ENCODE measurements around the gene CDK14.

The CDK14 gene

DNA sequence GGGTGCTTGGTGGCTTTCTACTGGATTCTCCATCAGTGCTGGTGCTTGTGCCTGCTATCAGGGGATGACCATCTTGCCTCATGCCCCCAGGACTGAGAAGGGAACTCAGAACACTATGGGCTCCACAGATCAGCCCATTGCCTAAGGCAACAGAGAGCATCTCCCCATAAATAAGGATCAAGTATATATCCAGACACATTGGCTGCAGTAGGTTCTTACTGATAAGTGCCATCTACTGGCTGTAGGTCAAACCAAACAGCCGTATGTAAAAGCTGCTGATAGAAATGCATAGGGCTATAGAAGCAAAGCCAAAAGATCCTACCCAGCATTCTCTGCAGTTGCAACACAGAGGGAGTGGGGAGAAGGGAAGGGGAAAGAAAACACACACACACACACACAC, 153.7 kb downstream of the CDK14 start:
- Histone ChIP-seq H3K9ac (ENCODE audit: low read length) (no peak overlapping the region), H3K4me2 (ENCODE audit: low read length) (no peak overlapping the region), H3K4me3 (ENCODE audit: low read length) (no peak overlapping the region), H3K36me3 (replicated peaks; ENCODE audit: low read depth, low read length) (no peaks in the 10 kb centered on the region), H3K27me3 (ENCODE audit: low read depth, low read length) (no peaks in the 10 kb centered on the region), H3K79me2 (ENCODE audit: low read length) (no peaks in the 10 kb centered on the region), H4K20me1 (ENCODE audit: insufficient read depth, low read length) (no peaks in the 10 kb centered on the region), H3K9me3 (ENCODE audit: insufficient read depth, low read length) (no peaks in the 10 kb centered on the region), H3K4me1 (ENCODE audit: low read length) (no peaks in the 10 kb centered on the region), H2AFZ (ENCODE audit: low read depth, low read length) (no peak overlapping the region), H3K27ac (ENCODE audit: low read length) (no peak overlapping the region)
- no peak for TF ChIP-seq EZH2phosphoT487 (IDR thresholded peaks at IDR 0.05; ENCODE audit: low read depth)
- peak; percentile 68 for TF ChIP-seq CTCF (IDR thresholded peaks at IDR 0.05; ENCODE audit: low read depth, low read length)

GRCh38 chr7:90751595-90751994, 155.5 kb downstream of the CDK14 start:
- no peaks in the 10 kb centered on the region for H4K20me1 ChIP-seq (ENCODE audit: insufficient read depth, low read length)
- H3K4me3 ChIP-seq (ENCODE audit: low read length), result no peak overlapping the region
- H3K9me3 ChIP-seq (ENCODE audit: insufficient read depth, low read length), result no peaks in the 10 kb centered on the region
- no peaks in the 10 kb centered on the region for H3K36me3 ChIP-seq (replicated peaks; ENCODE audit: low read depth, low read length)
- no peak overlapping the region for H2AFZ ChIP-seq (ENCODE audit: low read depth, low read length)
- no peaks in the 10 kb centered on the region for H3K27me3 ChIP-seq (ENCODE audit: low read depth, low read length)
- no peak overlapping the region for H3K9ac ChIP-seq (ENCODE audit: low read length)
- no peak overlapping the region for H3K27ac ChIP-seq (ENCODE audit: low read length)
- no peak overlapping the region for H3K4me2 ChIP-seq (ENCODE audit: low read length)
- TF ChIP-seq CTCF (IDR thresholded peaks at IDR 0.05; ENCODE audit: low read depth, low read length) (no peak), EZH2phosphoT487 (IDR thresholded peaks at IDR 0.05; ENCODE audit: low read depth) (no peak)
- no peaks in the 10 kb centered on the region for H3K4me1 ChIP-seq (ENCODE audit: low read length)
- no peaks in the 10 kb centered on the region for H3K79me2 ChIP-seq (ENCODE audit: low read length)

DNA sequence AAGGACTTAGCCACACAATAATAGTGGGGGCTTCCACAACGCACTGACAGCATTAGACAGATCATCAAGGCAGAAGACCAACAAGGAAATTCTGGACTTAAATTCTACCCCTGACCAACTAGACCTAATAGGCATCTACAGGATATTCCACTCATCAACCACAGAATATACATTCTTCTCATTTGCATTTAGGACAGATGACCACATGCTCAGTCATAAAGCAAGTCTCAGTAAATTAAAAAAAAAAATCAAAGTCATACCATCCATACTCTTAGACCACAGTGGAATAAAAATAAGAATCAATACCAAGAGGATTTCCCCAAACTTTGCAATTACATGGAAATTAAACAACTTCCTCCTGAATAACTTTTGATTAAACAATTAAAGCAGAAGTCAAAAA, 155.9 kb downstream of the CDK14 start:
- Histone ChIP-seq H4K20me1 (ENCODE audit: insufficient read depth, low read length) (no peaks in the 10 kb centered on the region), H3K9ac (ENCODE audit: low read length) (no peak overlapping the region), H2AFZ (ENCODE audit: low read depth, low read length) (no peak overlapping the region), H3K27ac (ENCODE audit: low read length) (no peak overlapping the region), H3K36me3 (replicated peaks; ENCODE audit: low read depth, low read length) (no peaks in the 10 kb centered on the region), H3K9me3 (ENCODE audit: insufficient read depth, low read length) (no peaks in the 10 kb centered on the region), H3K4me2 (ENCODE audit: low read length) (no peak overlapping the region), H3K4me3 (ENCODE audit: low read length) (no peak overlapping the region), H3K27me3 (ENCODE audit: low read depth, low read length) (no peaks in the 10 kb centered on the region), H3K79me2 (ENCODE audit: low read length) (no peaks in the 10 kb centered on the region), H3K4me1 (ENCODE audit: low read length) (no peaks in the 10 kb centered on the region)
- no peak for TF ChIP-seq CTCF (IDR thresholded peaks at IDR 0.05; ENCODE audit: low read depth, low read length)
- TF ChIP-seq EZH2phosphoT487 (IDR thresholded peaks at IDR 0.05; ENCODE audit: low read depth), result no peak

- no peaks in the 10 kb centered on the region for H4K20me1 ChIP-seq (ENCODE audit: insufficient read depth, low read length)
- H3K4me3 ChIP-seq (ENCODE audit: low read length), result no peak overlapping the region
- H3K27me3 ChIP-seq (ENCODE audit: low read depth, low read length), result no peaks in the 10 kb centered on the region
- H3K36me3 ChIP-seq (replicated peaks; ENCODE audit: low read depth, low read length), result no peaks in the 10 kb centered on the region
- no peak overlapping the region for H2AFZ ChIP-seq (ENCODE audit: low read depth, low read length)
- peaks cover 7% of the 10 kb centered on the region for H3K4me1 ChIP-seq (ENCODE audit: low read length)
- no peak for TF ChIP-seq EZH2phosphoT487 (IDR thresholded peaks at IDR 0.05; ENCODE audit: low read depth)
- no peak for TF ChIP-seq CTCF (IDR thresholded peaks at IDR 0.05; ENCODE audit: low read depth, low read length)
- no peaks in the 10 kb centered on the region for H3K79me2 ChIP-seq (ENCODE audit: low read length)
- H3K4me2 ChIP-seq (ENCODE audit: low read length), result no peak overlapping the region
- no peak overlapping the region for H3K9ac ChIP-seq (ENCODE audit: low read length)
- H3K9me3 ChIP-seq (ENCODE audit: insufficient read depth, low read length), result no peaks in the 10 kb centered on the region
- no peak overlapping the region for H3K27ac ChIP-seq (ENCODE audit: low read length)
Measured at GRCh38 chr7:90755041-90755440, 158.9 kb downstream of the CDK14 start.

All from OCI-LY3 (cell line).